HL-60 (cell line): ENCODE measurements around the gene MAPT.

Source experiments
- DNase-seq, 2 experiments: peaks; one replicate each; pipeline ENCODE4 v3.0.0-alpha.2; 2010 to 2020; ENCODE audit warnings: low read depth in 1 of 2, low spot score in 1 of 2
- H3K27ac ChIP-seq: fragments of 250-450 bp; sonication (Bioruptor Pico); replicated peaks from 2 replicates; pipeline ENCODE4 v1.5.1; 2020; ENCODE audit warnings: mild to moderate bottlenecking, moderate library complexity
- H3K27me3 ChIP-seq: fragments of 250-450 bp; sonication (Bioruptor Pico); 2 replicates; pipeline ENCODE4 v1.5.1; 2021; ENCODE audit warnings: mild to moderate bottlenecking, moderate library complexity; ENCODE audit not compliant: insufficient read depth, poor library complexity, severe bottlenecking
- H3K4me3 ChIP-seq: replicated peaks from 2 replicates; pipeline ENCODE4 v1.5.1; 2011; ENCODE audit warnings: mild to moderate bottlenecking, control low read depth, low read length; ENCODE audit not compliant: insufficient read depth
- GABPA ChIP-seq: IDR thresholded peaks from 2 replicates; pipeline ENCODE4 v1.6.1; 2012; ENCODE audit warnings: low read depth
- POLR2AphosphoS5 ChIP-seq: IDR thresholded peaks from 2 replicates; pipeline ENCODE4 v1.6.1; 2012; ENCODE audit warnings: low read depth
- SPI1 ChIP-seq: IDR thresholded peaks from 2 replicates; pipeline ENCODE4 v1.6.1; 2012; ENCODE audit warnings: low read depth, mild to moderate bottlenecking, borderline replicate concordance
- TF ChIP-seq, protein P1 (sequence below): IDR thresholded peaks from 2 replicates; pipeline ENCODE4 v1.6.1; 2012; ENCODE audit warnings: low read depth; ENCODE audit not compliant: insufficient replicate concordance
- TF ChIP-seq, protein P2 (sequence below): IDR thresholded peaks from one replicate; pipeline ENCODE4 v1.5.1; 2011; ENCODE audit warnings: low read length, control low read depth, inconsistent platforms; ENCODE audit not compliant: insufficient read depth

Gene MAPT

DNA sequence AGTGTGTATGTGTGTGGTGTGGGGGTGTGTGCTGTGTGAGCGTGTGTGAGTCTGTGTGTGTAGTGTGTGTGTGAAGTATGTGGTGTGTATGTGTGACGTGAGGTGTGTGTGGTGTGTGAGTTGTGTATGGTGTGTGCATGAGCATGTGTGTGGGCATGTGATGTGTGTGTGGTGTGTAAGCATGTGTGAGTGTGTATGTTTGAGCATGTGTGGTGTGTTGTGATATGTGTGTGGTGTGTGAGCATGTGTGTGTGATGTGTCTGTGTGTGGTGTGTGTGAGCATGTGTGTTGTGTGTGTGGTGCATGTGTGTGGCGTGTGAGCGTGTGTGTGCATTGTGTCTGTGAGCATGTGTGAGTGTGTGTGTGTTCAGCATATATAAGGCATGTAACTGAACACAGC is 20.9 kb downstream of the MAPT start:
- Histone ChIP-seq H3K27me3 (peaks cover 4% of the 10 kb centered on the region), H3K4me3 (no peak overlapping the region), H3K27ac (no peak overlapping the region)
- TF ChIP-seq, protein P1, sequence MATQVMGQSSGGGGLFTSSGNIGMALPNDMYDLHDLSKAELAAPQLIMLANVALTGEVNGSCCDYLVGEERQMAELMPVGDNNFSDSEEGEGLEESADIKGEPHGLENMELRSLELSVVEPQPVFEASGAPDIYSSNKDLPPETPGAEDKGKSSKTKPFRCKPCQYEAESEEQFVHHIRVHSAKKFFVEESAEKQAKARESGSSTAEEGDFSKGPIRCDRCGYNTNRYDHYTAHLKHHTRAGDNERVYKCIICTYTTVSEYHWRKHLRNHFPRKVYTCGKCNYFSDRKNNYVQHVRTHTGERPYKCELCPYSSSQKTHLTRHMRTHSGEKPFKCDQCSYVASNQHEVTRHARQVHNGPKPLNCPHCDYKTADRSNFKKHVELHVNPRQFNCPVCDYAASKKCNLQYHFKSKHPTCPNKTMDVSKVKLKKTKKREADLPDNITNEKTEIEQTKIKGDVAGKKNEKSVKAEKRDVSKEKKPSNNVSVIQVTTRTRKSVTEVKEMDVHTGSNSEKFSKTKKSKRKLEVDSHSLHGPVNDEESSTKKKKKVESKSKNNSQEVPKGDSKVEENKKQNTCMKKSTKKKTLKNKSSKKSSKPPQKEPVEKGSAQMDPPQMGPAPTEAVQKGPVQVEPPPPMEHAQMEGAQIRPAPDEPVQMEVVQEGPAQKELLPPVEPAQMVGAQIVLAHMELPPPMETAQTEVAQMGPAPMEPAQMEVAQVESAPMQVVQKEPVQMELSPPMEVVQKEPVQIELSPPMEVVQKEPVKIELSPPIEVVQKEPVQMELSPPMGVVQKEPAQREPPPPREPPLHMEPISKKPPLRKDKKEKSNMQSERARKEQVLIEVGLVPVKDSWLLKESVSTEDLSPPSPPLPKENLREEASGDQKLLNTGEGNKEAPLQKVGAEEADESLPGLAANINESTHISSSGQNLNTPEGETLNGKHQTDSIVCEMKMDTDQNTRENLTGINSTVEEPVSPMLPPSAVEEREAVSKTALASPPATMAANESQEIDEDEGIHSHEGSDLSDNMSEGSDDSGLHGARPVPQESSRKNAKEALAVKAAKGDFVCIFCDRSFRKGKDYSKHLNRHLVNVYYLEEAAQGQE = no peak
- TF ChIP-seq POLR2AphosphoS5 = no peak
- TF ChIP-seq, protein P2, sequence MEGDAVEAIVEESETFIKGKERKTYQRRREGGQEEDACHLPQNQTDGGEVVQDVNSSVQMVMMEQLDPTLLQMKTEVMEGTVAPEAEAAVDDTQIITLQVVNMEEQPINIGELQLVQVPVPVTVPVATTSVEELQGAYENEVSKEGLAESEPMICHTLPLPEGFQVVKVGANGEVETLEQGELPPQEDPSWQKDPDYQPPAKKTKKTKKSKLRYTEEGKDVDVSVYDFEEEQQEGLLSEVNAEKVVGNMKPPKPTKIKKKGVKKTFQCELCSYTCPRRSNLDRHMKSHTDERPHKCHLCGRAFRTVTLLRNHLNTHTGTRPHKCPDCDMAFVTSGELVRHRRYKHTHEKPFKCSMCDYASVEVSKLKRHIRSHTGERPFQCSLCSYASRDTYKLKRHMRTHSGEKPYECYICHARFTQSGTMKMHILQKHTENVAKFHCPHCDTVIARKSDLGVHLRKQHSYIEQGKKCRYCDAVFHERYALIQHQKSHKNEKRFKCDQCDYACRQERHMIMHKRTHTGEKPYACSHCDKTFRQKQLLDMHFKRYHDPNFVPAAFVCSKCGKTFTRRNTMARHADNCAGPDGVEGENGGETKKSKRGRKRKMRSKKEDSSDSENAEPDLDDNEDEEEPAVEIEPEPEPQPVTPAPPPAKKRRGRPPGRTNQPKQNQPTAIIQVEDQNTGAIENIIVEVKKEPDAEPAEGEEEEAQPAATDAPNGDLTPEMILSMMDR = no peak
- TF ChIP-seq GABPA = no peak
- TF ChIP-seq SPI1 = no peak
- no peak for DNase-seq

DNA sequence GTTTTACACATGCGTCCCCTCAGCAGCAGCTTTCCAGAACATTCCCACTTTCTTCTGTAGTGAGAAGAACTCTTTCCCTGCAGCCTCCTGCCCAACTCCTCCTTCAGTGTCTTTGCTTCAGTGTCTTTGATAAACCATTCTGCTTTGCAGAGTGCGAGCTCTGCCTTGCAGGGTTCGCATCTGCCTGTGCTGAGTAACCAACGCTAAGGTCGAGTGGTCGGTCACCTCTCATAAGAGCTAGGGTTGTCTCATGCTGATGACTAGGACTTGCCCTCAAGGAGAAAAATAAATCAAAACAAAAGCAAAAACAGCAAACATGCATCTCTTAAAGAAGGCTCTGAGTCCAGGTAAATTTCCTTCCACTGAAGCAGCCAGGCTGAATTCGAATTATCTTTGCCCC is 22.7 kb downstream of the MAPT start:
- Histone ChIP-seq H3K27me3 (no peaks in the 10 kb centered on the region), H3K4me3 (no peak overlapping the region), H3K27ac (no peak overlapping the region)
- TF ChIP-seq, protein P1 = no peak
- TF ChIP-seq GABPA (no peak), SPI1 (no peak), POLR2AphosphoS5 (no peak)
- TF ChIP-seq, protein P2 = no peak
- no peak for DNase-seq

DNA sequence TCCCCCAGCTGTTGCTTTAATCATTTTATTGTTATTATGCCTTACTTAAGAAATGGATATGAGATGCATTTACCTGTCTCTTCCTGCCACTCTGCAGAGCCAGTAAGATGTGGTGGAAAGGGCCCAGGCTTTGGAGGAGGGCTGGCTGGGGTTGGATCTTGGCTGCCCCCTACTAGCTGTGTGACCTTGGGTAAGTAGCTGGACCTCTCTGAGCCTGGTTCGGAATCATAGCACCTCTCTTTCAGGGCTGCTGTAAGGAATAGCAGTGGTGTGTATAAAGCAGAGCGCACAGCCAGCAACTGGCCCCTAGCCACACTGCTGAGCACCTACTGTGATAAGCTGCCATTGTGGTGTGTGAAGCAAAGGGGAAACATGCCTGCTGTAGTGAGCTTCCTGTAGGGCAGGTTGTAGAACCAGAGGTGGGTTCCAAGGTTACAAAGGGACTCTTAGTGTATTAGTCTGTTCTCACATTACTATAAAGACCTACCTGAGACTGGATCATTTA is 23.9 kb downstream of the MAPT start:
- Histone ChIP-seq H3K4me3 (no peak overlapping the region), H3K27ac (no peak overlapping the region), H3K27me3 (no peaks in the 10 kb centered on the region)
- DNase-seq = no peak
- TF ChIP-seq POLR2AphosphoS5 (no peak), GABPA (no peak)

DNA sequence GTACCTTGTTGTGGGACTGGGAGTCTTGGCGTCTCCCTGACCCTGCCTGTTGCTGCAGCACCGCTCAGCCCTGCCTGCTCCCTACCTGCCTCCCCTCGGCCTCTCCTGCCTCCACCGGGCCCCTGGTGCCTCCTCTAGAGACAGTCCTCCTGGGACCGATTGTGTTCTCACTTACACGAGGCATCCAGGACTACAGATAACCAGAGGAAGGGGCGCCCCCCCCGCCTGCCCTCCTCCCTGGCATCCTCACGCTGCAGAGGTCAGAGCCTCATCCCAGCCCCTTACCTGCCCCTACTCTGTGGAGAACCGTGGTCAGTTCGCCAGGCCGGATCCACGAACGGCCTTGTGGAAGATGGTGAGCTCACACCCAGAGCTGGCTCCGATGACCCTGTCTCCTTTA is 24.8 kb downstream of the MAPT start:
- no peak for DNase-seq
- Histone ChIP-seq H3K27ac (no peak overlapping the region), H3K27me3 (no peaks in the 10 kb centered on the region), H3K4me3 (no peak overlapping the region)
- TF ChIP-seq POLR2AphosphoS5 (no peak), GABPA (no peak), SPI1 (no peak)
- TF ChIP-seq, protein P1 = no peak
- TF ChIP-seq, protein P2 = no peak
